Stimulated activated naive B cell treated with anti-CD40 and anti-IgM and Interleukin-4, amounts not matched to agents 10 μg/mL and 1 μg/mL and 100 μg/mL, for 72 hours (primary cell): ENCODE measurements around the gene C2CD4C.
"Not testable (repeated sequence)": the region's sequence is repeated elsewhere in the genome, so short reads cannot be mapped to it uniquely, and the experiment has no call there.

Experiments used
- ATAC-seq, 2 donors: fragments of 150-1000 bp; cut with Tn5 transposase; replicated peaks; 2 replicates each; pipeline ENCODE4 v1.10.0; 2021; ENCODE audit warnings: moderate library complexity in 1 of 2
- DNase-seq: peaks from one replicate; pipeline ENCODE4 v3.0.0; 2021
- H3K27ac Mint-ChIP-seq: one replicate; pipeline ENCODE4 v1.8.0; 2022; ENCODE audit warnings: mild to moderate bottlenecking, mixed read lengths
- H3K27me3 Mint-ChIP-seq, 2 donors: one replicate each; pipeline ENCODE4 v1.8.0; 2022; ENCODE audit warnings: mixed read lengths in 2 of 2
- H3K36me3 Mint-ChIP-seq, 2 donors: one replicate each; pipeline ENCODE4 v1.8.0; 2022; ENCODE audit warnings: mixed read lengths in 2 of 2, mild to moderate bottlenecking in 1 of 2
- H3K4me1 Mint-ChIP-seq, 2 donors: one replicate each; pipeline ENCODE4 v1.8.0; 2022; ENCODE audit warnings: mixed read lengths in 2 of 2, mild to moderate bottlenecking in 1 of 2
- H3K4me3 Mint-ChIP-seq, 2 donors: one replicate each; pipeline ENCODE4 v1.8.0; 2022; ENCODE audit warnings: mild to moderate bottlenecking in 2 of 2, mixed read lengths in 2 of 2, moderate library complexity in 1 of 2
- H3K9me3 Mint-ChIP-seq, 2 donors: one replicate each; pipeline ENCODE4 v1.8.0; 2022; ENCODE audit warnings: mixed read lengths in 2 of 2, mild to moderate bottlenecking in 1 of 2

The C2CD4C gene

GRCh38 chr19:430701-431100, 21.8 kb upstream of the C2CD4C start:
- DNase-seq (no peak), ATAC-seq (no peak)
- Mint-ChIP-seq H3K4me1 (no peaks in the 10 kb centered on the region), H3K27me3 (peaks cover 6 to 9% of the 10 kb centered on the region in 2 donors), H3K9me3 (peaks cover 4% of the 10 kb centered on the region in 2 donors), H3K36me3 (peaks cover 0 to 2% of the 10 kb centered on the region in 2 donors), H3K27ac (no peak overlapping the region), H3K4me3 (no peak overlapping the region)

- Mint-ChIP-seq H3K9me3 (peaks cover 4% of the 10 kb centered on the region in 2 donors), H3K27ac (no peak overlapping the region), H3K36me3 (peaks cover 0 to 2% of the 10 kb centered on the region in 2 donors), H3K27me3 (peaks cover 6 to 15% of the 10 kb centered on the region in 2 donors), H3K4me1 (no peaks in the 10 kb centered on the region), H3K4me3 (no peak overlapping the region)
- ATAC-seq (no peak), DNase-seq (no peak)
Observed at GRCh38 chr19:428149-428548, 19.2 kb upstream of the C2CD4C start.

- not testable (repeated sequence) for ATAC-seq, H3K36me3 Mint-ChIP-seq, DNase-seq, H3K9me3 Mint-ChIP-seq, H3K4me3 Mint-ChIP-seq, H3K4me1 Mint-ChIP-seq, H3K27ac Mint-ChIP-seq
- peaks cover 6 to 15% of the 10 kb centered on the region in 2 donors for H3K27me3 Mint-ChIP-seq
Observed at GRCh38 chr19:427675-428074, 18.7 kb upstream of the C2CD4C start.

GRCh38 chr19:426725-427445, 17.9 kb upstream of the C2CD4C start:
- H3K4me3 Mint-ChIP-seq, result no peak overlapping the region

GRCh38 chr19:425056-425455, 16.1 kb upstream of the C2CD4C start:
- peaks cover 0 to 2% of the 10 kb centered on the region in 2 donors for H3K36me3 Mint-ChIP-seq
- H3K9me3 Mint-ChIP-seq, result no peaks in the 10 kb centered on the region
- no peak overlapping the region for H3K4me3 Mint-ChIP-seq
- H3K27me3 Mint-ChIP-seq, result peaks cover 6 to 15% of the 10 kb centered on the region in 2 donors
- DNase-seq (no peak), ATAC-seq (no peak)
- no peaks in the 10 kb centered on the region for H3K4me1 Mint-ChIP-seq
- H3K27ac Mint-ChIP-seq, result no peak overlapping the region

More at GRCh38 chr19:426725-427445, 17.9 kb upstream of the C2CD4C start:
- Mint-ChIP-seq H3K27me3 (peaks cover 6 to 15% of the 10 kb centered on the region in 2 donors), H3K27ac (no peak overlapping the region), H3K4me1 (no peaks in the 10 kb centered on the region), H3K36me3 (peaks cover 0 to 2% of the 10 kb centered on the region in 2 donors), H3K9me3 (peaks cover 4% of the 10 kb centered on the region in 2 donors)
- ATAC-seq (no peak), DNase-seq (no peak)

GRCh38 chr19:424546-424945, 15.6 kb upstream of the C2CD4C start:
- DNase-seq, result no peak
- ATAC-seq, result no peak
- no peaks in the 10 kb centered on the region for H3K9me3 Mint-ChIP-seq
- no peaks in the 10 kb centered on the region for H3K4me1 Mint-ChIP-seq
- no peak overlapping the region for H3K4me3 Mint-ChIP-seq
- H3K27me3 Mint-ChIP-seq, result peaks cover 6 to 15% of the 10 kb centered on the region in 2 donors
- no peak overlapping the region for H3K27ac Mint-ChIP-seq
- H3K36me3 Mint-ChIP-seq, result peaks cover 0 to 2% of the 10 kb centered on the region in 2 donors

- H3K9me3 Mint-ChIP-seq, result no peaks in the 10 kb centered on the region
- ATAC-seq (no peak), DNase-seq (no peak)
- no peak overlapping the region for H3K27ac Mint-ChIP-seq
- H3K27me3 Mint-ChIP-seq, result peaks cover 6 to 15% of the 10 kb centered on the region in 2 donors
- peaks cover 0 to 2% of the 10 kb centered on the region in 2 donors for H3K36me3 Mint-ChIP-seq
- H3K4me1 Mint-ChIP-seq, result no peaks in the 10 kb centered on the region
- no peak overlapping the region for H3K4me3 Mint-ChIP-seq
Observed at GRCh38 chr19:423691-424466, 14.9 kb upstream of the C2CD4C start.

- H3K9me3 Mint-ChIP-seq, DNase-seq, ATAC-seq, H3K4me3 Mint-ChIP-seq, H3K36me3 Mint-ChIP-seq, H3K4me1 Mint-ChIP-seq, H3K27ac Mint-ChIP-seq: not testable (repeated sequence)
- peaks cover 6 to 15% of the 10 kb centered on the region in 2 donors for H3K27me3 Mint-ChIP-seq
Observed at GRCh38 chr19:422917-423226, 13.9 kb upstream of the C2CD4C start.

- no peak for DNase-seq
- ATAC-seq, result no peak
- Mint-ChIP-seq H3K4me3 (no peak overlapping the region), H3K27me3 (peaks cover 6 to 15% of the 10 kb centered on the region in 2 donors), H3K9me3 (no peaks in the 10 kb centered on the region), H3K36me3 (peaks cover 0 to 2% of the 10 kb centered on the region in 2 donors), H3K27ac (no peak overlapping the region), H3K4me1 (no peaks in the 10 kb centered on the region)
Observed at GRCh38 chr19:422213-422916, 13.4 kb upstream of the C2CD4C start.

- H3K36me3 Mint-ChIP-seq, result no peaks in the 10 kb centered on the region
- no peak overlapping the region for H3K4me3 Mint-ChIP-seq
- ATAC-seq, result no peak
- H3K9me3 Mint-ChIP-seq, result no peaks in the 10 kb centered on the region
- H3K4me1 Mint-ChIP-seq, result no peaks in the 10 kb centered on the region
- H3K27me3 Mint-ChIP-seq, result peaks cover 0 to 5% of the 10 kb centered on the region in 2 donors
- H3K27ac Mint-ChIP-seq, result no peak overlapping the region
- no peak for DNase-seq
Observed at GRCh38 chr19:419721-420515, 11.0 kb upstream of the C2CD4C start.

GRCh38 chr19:418761-419671, 10.1 kb upstream of the C2CD4C start:
- H3K9me3 Mint-ChIP-seq, result no peaks in the 10 kb centered on the region
- no peaks in the 10 kb centered on the region for H3K36me3 Mint-ChIP-seq
- H3K27ac Mint-ChIP-seq, result no peak overlapping the region
- DNase-seq (no peak), ATAC-seq (no peak)
- peaks cover 0 to 5% of the 10 kb centered on the region in 2 donors for H3K27me3 Mint-ChIP-seq
- no peaks in the 10 kb centered on the region for H3K4me1 Mint-ChIP-seq
- H3K4me3 Mint-ChIP-seq, result no peak overlapping the region

- DNase-seq (no peak), ATAC-seq (no peak)
- Mint-ChIP-seq H3K27ac (no peak overlapping the region), H3K27me3 (no peaks in the 10 kb centered on the region), H3K4me3 (no peak overlapping the region), H3K9me3 (no peaks in the 10 kb centered on the region), H3K4me1 (no peaks in the 10 kb centered on the region), H3K36me3 (no peaks in the 10 kb centered on the region)
Observed at GRCh38 chr19:416416-416815, 7.5 kb upstream of the C2CD4C start.

- no peak overlapping the region for H3K27ac Mint-ChIP-seq
- no peaks in the 10 kb centered on the region for H3K4me1 Mint-ChIP-seq
- no peak for ATAC-seq
- no peaks in the 10 kb centered on the region for H3K9me3 Mint-ChIP-seq
- H3K27me3 Mint-ChIP-seq, result peaks cover 0 to 1% of the 10 kb centered on the region in 2 donors
- H3K36me3 Mint-ChIP-seq, result no peaks in the 10 kb centered on the region
- no peak for DNase-seq
- no peak overlapping the region for H3K4me3 Mint-ChIP-seq
Observed at GRCh38 chr19:415292-415691, 6.3 kb upstream of the C2CD4C start.
